Activated T-cell treated with anti-CD3 and anti-CD28 coated beads for 1 hour (primary cell): ENCODE results near the gene CDH4.

Source experiments
- DNase-seq: peaks from one replicate; pipeline ENCODE4 v3.0.0-alpha.2; 2020; ENCODE audit warnings: low read depth

Gene CDH4

GRCh38 chr20:61493798-61494305 lies 241.8 kb downstream of the CDH4 start:
- DNase-seq, result no peak

- DNase-seq, result no peak
These were observed 242.9 kb downstream of the CDH4 start for GRCh38 chr20:61494763-61495575.

GRCh38 chr20:61497029-61497627 lies 245.1 kb downstream of the CDH4 start:
- no peak for DNase-seq

GRCh38 chr20:61499859-61500554 lies 247.9 kb downstream of the CDH4 start:
- DNase-seq, result no peak

GRCh38 chr20:61500791-61501321 lies 248.8 kb downstream of the CDH4 start:
- no peak for DNase-seq

- no peak for DNase-seq
These were observed 250.4 kb downstream of the CDH4 start for GRCh38 chr20:61502433-61502832.

GRCh38 chr20:61503106-61503505 lies 251.0 kb downstream of the CDH4 start:
- DNase-seq, result no peak

GRCh38 chr20:61505508-61505907 lies 253.4 kb downstream of the CDH4 start:
- no peak for DNase-seq

- DNase-seq, result no peak
These were observed 255.7 kb downstream of the CDH4 start for GRCh38 chr20:61507778-61508177.

- no peak for DNase-seq
These were observed 256.4 kb downstream of the CDH4 start for GRCh38 chr20:61508301-61509096.

- DNase-seq, result no peak
These were observed 258.8 kb downstream of the CDH4 start for GRCh38 chr20:61510778-61511330.

GRCh38 chr20:61512475-61512874 lies 260.4 kb downstream of the CDH4 start:
- no peak for DNase-seq

- no peak for DNase-seq
These were observed 261.3 kb downstream of the CDH4 start for GRCh38 chr20:61513124-61514017.

GRCh38 chr20:61514018-61514365 lies 261.9 kb downstream of the CDH4 start:
- DNase-seq, result no peak

GRCh38 chr20:61514396-61514795 lies 262.3 kb downstream of the CDH4 start:
- no peak for DNase-seq

- no peak for DNase-seq
These were observed 262.9 kb downstream of the CDH4 start for GRCh38 chr20:61514805-61515505.

GRCh38 chr20:61515922-61516321 lies 263.9 kb downstream of the CDH4 start:
- DNase-seq, result no peak

- DNase-seq, result no peak
These were observed 264.5 kb downstream of the CDH4 start for GRCh38 chr20:61516346-61517208.

GRCh38 chr20:61517419-61517818 lies 265.4 kb downstream of the CDH4 start:
- DNase-seq, result no peak
